Measurements from ENCODE around the gene FHIT. TPM values are rescaled to one million over a fixed set of nuclear protein-coding genes. Genes with fewer than 3 reads are reported as not detected.
"Not testable (repeated sequence)": the region's sequence is repeated elsewhere in the genome, so short reads cannot be mapped to it uniquely, and the experiment has no call there.

FHIT gene
- total RNA-seq, 1 donor from 2014 or later, result 11.7 TPM

GRCh38 chr3:61052851-61053250 lies 198.4 kb downstream of the FHIT start:
- DNase-seq (ENCODE audit: extremely low spot score, unreplicated experiment), result no peak
- Mint-ChIP-seq H3K4me1 (ENCODE audit: unreplicated experiment) (peaks cover 9% of the 10 kb centered on the region), H3K9me3 (peaks cover 5% of the 10 kb centered on the region), H3K4me3 (no peak overlapping the region), H3K27me3 (no peaks in the 10 kb centered on the region), H3K27ac (no peak overlapping the region), H3K36me3 (no peaks in the 10 kb centered on the region)
- TF ChIP-seq CTCF (conservative IDR thresholded peaks at IDR 0.05), result no peak

GRCh38 chr3:61051666-61052065 lies 199.6 kb downstream of the FHIT start:
- TF ChIP-seq CTCF (conservative IDR thresholded peaks at IDR 0.05), result no peak
- Mint-ChIP-seq H3K9me3 (peaks cover 5% of the 10 kb centered on the region), H3K36me3 (no peaks in the 10 kb centered on the region), H3K27ac (no peak overlapping the region), H3K4me3 (no peak overlapping the region), H3K4me1 (ENCODE audit: unreplicated experiment) (peaks cover 9% of the 10 kb centered on the region), H3K27me3 (no peaks in the 10 kb centered on the region)
- DNase-seq (ENCODE audit: extremely low spot score, unreplicated experiment), result no peak

GRCh38 chr3:61045169-61045568 lies 206.1 kb downstream of the FHIT start:
- not testable (repeated sequence) for H3K4me3 Mint-ChIP-seq; H3K4me1 Mint-ChIP-seq (ENCODE audit: unreplicated experiment); DNase-seq (ENCODE audit: extremely low spot score, unreplicated experiment); H3K27me3 Mint-ChIP-seq; H3K27ac Mint-ChIP-seq; H3K36me3 Mint-ChIP-seq
- peaks cover 14% of the 10 kb centered on the region for H3K9me3 Mint-ChIP-seq

- no peak for DNase-seq (ENCODE audit: extremely low spot score, unreplicated experiment)
- Mint-ChIP-seq H3K27me3 (no peaks in the 10 kb centered on the region), H3K27ac (no peak overlapping the region), H3K4me1 (ENCODE audit: unreplicated experiment) (no peaks in the 10 kb centered on the region), H3K4me3 (no peak overlapping the region), H3K9me3 (peaks cover 15% of the 10 kb centered on the region), H3K36me3 (peaks cover 3% of the 10 kb centered on the region)
- no peak for TF ChIP-seq CTCF (conservative IDR thresholded peaks at IDR 0.05)
Measured at GRCh38 chr3:61043156-61043555, 208.1 kb downstream of the FHIT start.

- no peak overlapping the region for H3K27ac Mint-ChIP-seq
- no peak for DNase-seq (ENCODE audit: extremely low spot score, unreplicated experiment)
- no peaks in the 10 kb centered on the region for H3K4me1 Mint-ChIP-seq (ENCODE audit: unreplicated experiment)
- H3K4me3 Mint-ChIP-seq, result no peak overlapping the region
- H3K9me3 Mint-ChIP-seq, result peaks cover 15% of the 10 kb centered on the region
- H3K36me3 Mint-ChIP-seq, result peaks cover 3% of the 10 kb centered on the region
- no peak for TF ChIP-seq CTCF (conservative IDR thresholded peaks at IDR 0.05)
- no peaks in the 10 kb centered on the region for H3K27me3 Mint-ChIP-seq
Measured at GRCh38 chr3:61040618-61041017, 210.6 kb downstream of the FHIT start.

- no peaks in the 10 kb centered on the region for H3K4me1 Mint-ChIP-seq (ENCODE audit: unreplicated experiment)
- H3K4me3 Mint-ChIP-seq, result no peak overlapping the region
- peaks cover 8% of the 10 kb centered on the region for H3K36me3 Mint-ChIP-seq
- no peak for DNase-seq (ENCODE audit: extremely low spot score, unreplicated experiment)
- H3K27ac Mint-ChIP-seq, result no peak overlapping the region
- H3K27me3 Mint-ChIP-seq, result no peaks in the 10 kb centered on the region
- TF ChIP-seq CTCF (conservative IDR thresholded peaks at IDR 0.05), result no peak
- peaks cover 16% of the 10 kb centered on the region for H3K9me3 Mint-ChIP-seq
Measured at GRCh38 chr3:61035573-61035972, 215.7 kb downstream of the FHIT start.
